HG02798 (cell line): Measurements from ENCODE around the gene PAIP2B.
A peak's percentile ranks its signal among the peaks of the same experiment; 100 is the strongest.
"Not testable (repeated sequence)": the region's sequence is repeated elsewhere in the genome, so short reads cannot be mapped to it uniquely, and the experiment has no call there.

Experiments
- ATAC-seq: cut with Tn5 transposase; IDR thresholded peaks from one replicate; pipeline ENCODE4 v1.9.1; 2021; ENCODE audit warnings: mild to moderate bottlenecking; ENCODE audit not compliant: unreplicated experiment, poor library complexity

The PAIP2B gene

DNA sequence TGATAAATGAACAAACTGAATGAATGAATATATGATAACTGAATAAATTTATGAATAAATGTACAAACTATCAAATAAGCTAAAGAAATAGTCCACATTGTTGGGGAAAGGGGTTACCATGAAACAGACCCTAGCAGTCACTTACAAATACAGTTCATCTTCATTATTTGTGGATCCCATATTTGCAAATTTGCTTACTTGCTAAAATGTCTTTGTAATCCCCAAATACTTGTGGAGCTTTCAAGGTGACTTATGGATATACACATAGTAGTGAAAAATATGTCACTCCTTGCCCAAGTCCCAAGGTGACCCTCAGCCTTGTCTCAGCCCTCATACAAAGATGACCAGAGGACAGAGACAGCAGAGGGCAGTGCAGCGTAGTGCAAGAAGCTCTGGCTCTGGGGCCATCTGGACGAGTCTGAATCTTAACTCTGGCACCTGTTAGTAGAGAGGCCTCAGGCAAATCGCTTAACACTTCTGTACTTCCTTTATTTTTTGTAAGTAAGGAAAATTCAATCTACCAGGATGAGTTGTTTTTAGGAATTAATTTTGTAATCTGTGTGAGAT is 3.1 kb downstream of the PAIP2B start:
- ATAC-seq = no peak

- ATAC-seq = no peak
Observed at GRCh38 chr2:71220743-71221142, 6.2 kb downstream of the PAIP2B start.

- ATAC-seq = no peak
Observed at GRCh38 chr2:71216501-71216900, 10.4 kb downstream of the PAIP2B start.

DNA sequence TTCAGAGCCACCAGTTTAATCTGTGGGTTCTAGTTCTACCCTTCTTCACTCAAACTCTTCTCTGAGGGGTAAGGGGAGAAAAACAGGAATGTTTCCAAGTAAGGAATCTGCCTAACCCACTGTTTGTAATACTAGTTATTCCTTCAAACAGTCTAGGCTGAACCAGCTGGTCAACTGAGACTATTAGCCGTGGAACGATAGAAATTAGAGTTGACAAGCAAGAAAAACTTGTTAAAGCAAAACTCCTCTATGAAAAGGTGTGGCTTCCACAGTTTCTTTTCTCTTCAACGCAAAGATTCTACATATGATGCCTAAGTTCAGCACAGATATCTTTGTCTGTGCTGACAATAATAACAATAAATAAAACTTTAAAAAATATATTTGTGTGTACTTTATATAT is 11.5 kb downstream of the PAIP2B start:
- ATAC-seq = no peak

- ATAC-seq = no peak
Observed at GRCh38 chr2:71212336-71212735, 14.6 kb downstream of the PAIP2B start.

- ATAC-seq = no peak
Observed at GRCh38 chr2:71210292-71210691, 16.6 kb downstream of the PAIP2B start.

DNA sequence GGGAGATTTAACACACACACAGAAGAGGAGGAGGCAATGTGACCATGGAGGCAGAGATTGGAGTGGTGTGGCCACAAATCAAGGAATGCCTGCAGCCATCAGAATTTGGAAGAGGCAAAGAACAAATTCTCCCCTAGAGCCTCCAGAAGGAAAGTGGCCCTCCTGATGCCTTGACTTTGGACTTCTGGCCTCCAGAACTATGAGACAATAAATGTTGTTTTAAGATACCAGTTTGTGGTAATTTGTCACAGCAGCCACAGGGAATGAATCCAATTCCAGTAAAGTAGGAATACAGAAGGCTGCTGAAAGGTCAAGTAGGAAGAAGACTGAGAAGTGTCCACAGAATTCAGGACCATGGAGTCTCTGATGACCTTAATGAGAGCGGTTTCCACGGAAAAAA is 18.1 kb downstream of the PAIP2B start:
- ATAC-seq = no peak

- ATAC-seq = no peak
Observed at GRCh38 chr2:71207601-71208000, 19.3 kb downstream of the PAIP2B start.

- ATAC-seq = no peak
Observed at GRCh38 chr2:71206271-71206670, 20.6 kb downstream of the PAIP2B start.

DNA sequence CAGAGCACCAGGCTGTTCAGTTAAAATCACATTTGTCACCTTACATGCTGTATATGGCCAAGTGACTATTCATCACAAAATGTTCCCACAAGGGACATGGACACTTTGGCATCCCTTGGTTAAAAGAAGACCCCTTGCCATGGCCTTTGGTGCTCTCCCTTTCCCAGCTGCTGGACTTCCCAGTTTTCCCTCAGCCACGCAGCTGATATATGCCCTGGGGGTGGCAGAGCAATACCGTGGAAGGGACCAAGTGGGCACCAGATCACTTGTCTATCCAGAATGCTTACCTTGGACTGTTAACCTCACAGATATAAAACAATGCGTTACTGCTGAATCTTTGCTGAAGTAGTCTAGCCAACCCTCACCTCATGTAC is 35.3 kb downstream of the PAIP2B start:
- ATAC-seq = no peak

GRCh38 chr2:71190656-71191569 is 36.0 kb downstream of the PAIP2B start:
- ATAC-seq = no peak

DNA sequence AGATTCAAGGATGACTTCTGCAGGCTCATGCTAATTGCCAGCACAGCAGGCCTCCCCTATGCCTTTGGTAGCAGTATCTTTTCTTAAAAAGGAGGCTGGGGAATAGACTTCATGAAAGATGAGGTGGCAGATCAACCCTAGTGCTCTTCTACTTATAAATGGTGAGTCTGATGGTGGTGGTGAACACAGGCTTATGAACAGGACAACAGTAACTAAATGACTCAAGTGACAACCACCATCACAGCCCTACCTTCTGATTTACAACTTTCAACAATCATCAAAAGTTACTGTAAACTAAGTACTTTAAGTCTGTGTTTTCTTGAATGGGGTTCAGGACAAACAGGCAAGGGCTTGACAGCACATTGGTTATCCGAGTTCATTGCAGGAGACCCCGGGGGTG is 39.3 kb downstream of the PAIP2B start:
- ATAC-seq = no peak

DNA sequence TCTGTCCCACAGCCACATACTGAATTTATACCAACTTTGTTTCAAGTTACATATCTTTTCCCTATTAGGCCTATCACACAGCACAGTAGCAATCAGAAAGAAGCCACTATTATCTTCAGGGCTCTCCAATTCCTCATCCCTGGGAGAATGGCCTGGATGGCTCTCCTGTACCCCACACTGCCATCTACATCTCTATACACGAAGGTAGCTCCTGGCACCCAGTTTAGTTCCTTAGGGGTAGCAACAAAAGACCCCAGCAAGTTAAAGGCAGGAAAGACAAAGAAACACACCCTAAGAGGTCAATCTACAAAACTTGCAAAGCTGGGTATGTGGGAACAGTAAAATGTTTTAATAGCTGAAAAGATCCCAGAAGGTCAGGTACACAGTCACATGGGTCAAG is 39.9 kb downstream of the PAIP2B start:
- no peak for ATAC-seq

GRCh38 chr2:71183306-71184115 is 43.4 kb downstream of the PAIP2B start:
- ATAC-seq = not testable (repeated sequence)

DNA sequence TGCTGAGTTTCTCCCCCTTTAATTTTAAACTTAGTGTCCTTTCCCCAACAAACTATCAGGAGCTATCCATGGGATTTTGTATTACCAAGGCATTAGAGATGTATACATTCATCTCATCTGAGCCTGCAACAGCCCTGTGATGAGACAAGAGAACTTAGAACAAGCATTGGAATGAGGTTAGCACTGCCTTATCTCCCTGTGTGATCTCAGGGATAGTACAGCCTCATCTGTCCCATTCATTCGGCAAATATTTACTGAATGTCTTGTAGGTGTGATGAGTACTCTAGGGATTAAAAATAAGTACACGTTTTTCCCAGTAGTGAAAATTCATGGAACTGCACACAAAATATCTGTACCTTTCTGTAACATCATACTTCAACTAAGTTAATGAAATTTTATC is 45.6 kb downstream of the PAIP2B start:
- ATAC-seq = no peak

GRCh38 chr2:71178836-71179235 is 48.1 kb downstream of the PAIP2B start:
- ATAC-seq = not testable (repeated sequence)

DNA sequence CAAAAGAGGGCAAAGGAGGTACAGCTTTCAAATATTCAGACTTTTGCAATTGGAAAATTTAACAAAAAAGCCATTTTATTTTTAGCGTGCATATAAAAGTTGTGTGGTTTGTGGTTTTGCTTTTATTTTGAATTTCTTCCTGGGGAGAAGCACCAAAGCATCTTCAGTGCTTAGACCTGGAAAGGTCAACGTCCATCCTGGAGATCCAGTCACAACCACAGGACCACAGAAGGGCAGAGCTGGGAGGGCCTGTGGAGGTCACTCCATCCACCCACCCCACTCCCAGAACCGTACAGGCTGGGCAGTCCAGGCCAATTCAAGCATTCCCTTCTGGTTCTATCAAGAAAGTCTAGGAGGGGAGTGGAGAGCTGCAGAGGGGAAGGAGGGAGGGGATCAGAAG is 52.7 kb downstream of the PAIP2B start:
- no peak for ATAC-seq

- ATAC-seq = no peak
Observed at GRCh38 chr2:71173096-71173495, 53.8 kb downstream of the PAIP2B start.

GRCh38 chr2:71166812-71167211 is 60.1 kb downstream of the PAIP2B start:
- no peak for ATAC-seq

DNA sequence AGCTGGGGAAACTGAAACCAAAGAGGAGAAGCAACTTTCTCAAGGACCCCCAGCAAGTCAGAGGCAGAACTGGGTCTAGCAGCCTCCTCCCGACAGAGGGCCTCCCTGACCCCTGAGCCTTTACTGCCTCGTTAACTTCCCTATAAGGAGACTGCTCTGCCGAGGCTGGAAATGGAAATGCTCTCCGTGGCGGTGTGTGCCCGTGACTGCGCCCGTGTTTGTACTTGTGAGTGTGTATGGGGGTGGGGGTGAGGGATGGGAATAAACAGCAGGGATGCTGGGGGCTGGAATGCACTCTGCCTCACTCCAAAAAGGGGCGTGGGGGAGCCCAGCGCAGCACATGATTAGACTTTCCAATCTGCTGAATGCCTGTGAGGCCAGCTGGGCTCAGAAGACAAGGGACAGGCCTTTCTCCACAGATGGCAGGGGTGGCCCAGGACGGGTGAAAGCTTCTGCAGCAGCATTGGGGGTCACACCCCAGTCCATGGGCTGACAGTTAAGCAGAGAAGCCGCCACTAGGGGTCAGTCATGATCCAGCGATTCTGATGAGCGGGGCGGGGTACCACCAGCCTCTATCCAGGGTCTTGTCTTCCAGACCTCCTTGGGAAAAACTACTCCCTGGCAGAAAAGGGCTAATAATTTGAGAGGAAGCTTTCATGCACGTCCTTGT is 69.6 kb downstream of the PAIP2B start:
- ATAC-seq = peak; percentile 66

DNA sequence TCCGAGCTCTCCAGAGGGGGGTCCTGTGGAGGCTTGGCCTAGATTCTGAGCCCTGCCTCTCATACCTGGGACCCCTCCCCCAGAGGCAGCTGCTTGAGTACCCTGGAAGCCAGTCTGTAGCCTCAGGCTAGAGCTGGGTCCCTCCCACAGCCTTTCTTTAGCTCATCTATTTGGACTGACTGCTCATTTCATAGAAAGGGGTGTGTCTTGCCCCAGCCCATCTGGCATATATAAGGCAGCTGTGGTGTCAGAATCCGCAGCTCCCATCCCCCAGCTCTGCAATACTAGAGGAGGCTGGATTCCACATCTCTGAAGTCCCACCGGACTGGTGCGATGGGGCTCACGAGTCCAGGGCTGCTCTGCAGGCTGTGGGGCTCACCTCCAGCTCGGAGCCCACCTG is 70.3 kb downstream of the PAIP2B start:
- no peak for ATAC-seq
